Ovary (tissue), 9 donors: ENCODE measurements around the gene ST3GAL3. TPM values are rescaled to one million over a fixed set of nuclear protein-coding genes. Genes with fewer than 3 reads are reported as not detected.

Experiments used
- DNase-seq, 5 donors: peaks; one replicate each; pipeline ENCODE4 v3.0.0-alpha.2; 2019 to 2020
- H3K27ac ChIP-seq, 2 donors: fragments of 200-600 bp; one replicate each; pipeline versions ENCODE4 v1.5.1 to v1.8.0; 2019 to 2022
- H3K27me3 ChIP-seq: fragments of 200-600 bp; one replicate; pipeline ENCODE4 v1.8.0; 2022
- H3K36me3 ChIP-seq: fragments of 200-600 bp; sonication (generic); one replicate; pipeline ENCODE4 v1.5.1; 2019
- H3K4me1 ChIP-seq: one replicate; pipeline ENCODE4 v1.8.1; 2013; ENCODE audit warnings: mild to moderate bottlenecking, moderate library complexity; ENCODE audit not compliant: insufficient read depth
- H3K4me3 ChIP-seq: fragments of 200-600 bp; sonication (generic); one replicate; pipeline ENCODE4 v1.5.1; 2017
- H3K9me3 ChIP-seq, 2 donors: fragments of 200-600 bp in 1 of 2; sonication (generic) in 1 of 2; one replicate each; pipeline versions ENCODE4 v1.5.1 to v1.8.1; 2013 to 2019; ENCODE audit warnings: mild to moderate bottlenecking in 1 of 2, moderate library complexity in 1 of 2
- EP300 ChIP-seq: sonication (generic); formaldehyde crosslinking; IDR thresholded peaks from one replicate; pipeline ENCODE4 v1.6.1; 2017; ENCODE audit warnings: antibody characterized with exemption
- POLR2A ChIP-seq: fragments of 450-650 bp; IDR thresholded peaks from one replicate; pipeline ENCODE4 v1.6.1; 2017; ENCODE audit warnings: antibody characterized with exemption, mild to moderate bottlenecking, moderate library complexity
- WGBS, 3 donors: extraction: QIAGEN DNeasy Blood & Tissue Kit in 1 of 3; methylation state at CpG; one replicate each; pipeline versions ENCODE4 v1.1.5 to v1.1.7; 2013 to 2017; 5-methylcytosine and 5-hydroxymethylcytosine counted together
- intact Hi-C, 4 donors: fragments of 100-400 bp; cut with DNase I; formaldehyde crosslinking; loops; one replicate each; pipeline versions ENCODE4 v1.11.0 to v1.15.1; 2022 to 2023
- polyA plus RNA-seq, 2 donors: library from polyadenylated mRNA; stranded (reverse); fragments of 200-250 nt in 1 of 2; fragments of 350-450 nt in 1 of 2; fragmentation: Illumina TruSeq in 1 of 2; extraction: RNeasy Lipid Tissue Mini Kit (QIAGEN cat#74804) in 1 of 2; gene quantifications; one replicate each; pipeline ENCODE4 v1.2.3, GENCODE V29; 2013 to 2014
- total RNA-seq, 7 donors: library from RNA; depleted of rRNA in 2 of 7; stranded (reverse); fragments of >200 nt in 2 of 7; fragmentation: NEBNext Ultra II Directional in 3 of 7; extraction: Animal tissue kit (Norgen Biotek cat#: 25700) in 3 of 7; gene quantifications; one replicate each; pipeline versions ENCODE4 v1.1.0 to v1.2.4, GENCODE V29; 2016 to 2023
- TF ChIP-seq, protein P1 (sequence below), 3 donors: fragments of 450-650 bp in 2 of 3; fragments of 200-600 bp in 1 of 3; IDR thresholded peaks; one replicate each; pipeline versions ENCODE4 v1.5.1 to v1.8.0; 2016 to 2022; ENCODE audit warnings: antibody characterized with exemption in 3 of 3, mild to moderate bottlenecking in 1 of 3
- donor health status: DM: no; HTN: no; CAD: no; lungs with moderate emphysema.
- donor health status: DM: no; HTN: no; CAD: no.
- donor health status: Bipolar disorder and iron deficiency.
- donor health status: DM: yes; HTN: yes; CAD: no.
- donor health status: DM: no; HTN: no; CAD: no.
- donor health status: DM: yes; HTN: yes; CAD: no.

The ST3GAL3 gene
- total and polyA plus RNA-seq, 9 donors, result 11.4 to 43.3 (median 27.1) TPM

DNA sequence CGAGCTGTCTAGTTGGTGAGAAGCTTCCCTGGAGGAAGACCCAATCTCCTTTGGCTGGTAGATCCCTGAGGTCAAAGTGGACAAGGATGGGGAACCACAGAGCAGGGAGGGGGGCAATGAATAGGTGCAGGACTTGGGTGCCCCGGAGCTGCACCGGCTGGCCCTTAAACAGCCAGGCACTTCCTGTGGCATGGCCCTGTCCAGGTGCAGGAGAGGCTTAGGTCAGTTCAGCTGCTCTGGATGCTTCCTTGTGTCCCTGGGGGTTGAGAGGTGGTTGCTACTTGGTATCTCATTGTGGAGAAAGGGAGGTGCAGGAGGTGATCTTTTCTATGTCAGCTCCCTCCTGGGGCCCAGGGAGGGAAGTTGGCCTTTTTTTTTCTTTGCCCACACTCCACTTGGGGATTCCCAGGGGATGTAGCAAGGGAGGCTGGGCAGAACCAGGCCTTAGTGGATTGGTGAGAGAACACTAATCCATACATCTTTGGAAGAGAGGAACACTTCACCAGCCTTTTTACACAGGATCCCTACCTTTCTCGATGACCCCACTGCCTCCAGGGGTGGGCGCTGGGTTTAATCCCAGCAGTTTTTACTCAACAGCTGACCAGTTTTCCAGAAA is 1.2 kb upstream of the ST3GAL3 start:
- intact Hi-C loops, result loop anchor here in 2 of 4 donors (5.0 to 10.0 kb wide), 2 partner anchors 171 to 174 kb away; partner anchors contain the start of gene PTPRF (in 2 of the 2)
- no peak overlapping the region for H3K4me3 ChIP-seq
- WGBS, 3 donors, result 53 to 66% (median 61%) methylated on average over 5 of the region's 5 CpGs

DNA sequence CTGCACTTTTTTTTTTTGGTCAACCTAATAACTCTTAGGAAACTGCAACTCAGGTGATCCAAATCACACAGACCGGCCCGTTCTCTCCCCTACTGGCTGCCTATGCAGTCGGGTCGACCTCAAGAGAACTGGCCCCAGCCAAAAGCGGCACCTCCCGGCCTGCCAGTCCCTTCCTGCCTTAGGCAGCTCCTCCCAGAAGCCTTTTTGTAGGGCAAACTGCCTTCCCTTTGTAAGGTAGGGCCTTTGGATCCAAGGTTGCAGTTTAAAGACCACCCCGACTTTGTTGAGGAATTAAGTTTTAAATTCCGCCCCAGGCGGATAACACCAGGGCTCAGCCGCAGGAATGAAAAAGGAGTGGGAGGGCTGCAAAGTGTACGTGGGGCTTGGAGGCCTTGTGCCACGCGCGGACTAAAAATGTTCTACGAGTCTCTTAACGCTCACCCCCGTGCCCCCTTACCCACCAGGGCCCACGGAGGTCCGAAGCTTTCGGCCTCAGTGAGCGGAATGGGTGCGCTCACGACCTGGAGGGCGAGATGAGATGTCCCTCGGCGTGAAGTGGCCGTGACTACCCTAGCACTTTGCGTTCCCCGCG is 642 bp upstream of the ST3GAL3 start:
- Histone ChIP-seq H3K9me3 (no peaks in the 10 kb centered on the region), H3K36me3 (no peaks in the 10 kb centered on the region), H3K4me1 (peaks cover 3% of the 10 kb centered on the region), H3K27me3 (no peaks in the 10 kb centered on the region), H3K4me3 (peak overlapping the region; percentile 82), H3K27ac (peak overlapping the region; percentile 21 to 22)
- intact Hi-C loops, result loop anchor here in 2 of 4 donors (5.0 to 10.0 kb wide), 2 partner anchors 172 to 174 kb away; partner anchors contain the start of gene PTPRF (in 2 of the 2)
- TF ChIP-seq, protein P1, sequence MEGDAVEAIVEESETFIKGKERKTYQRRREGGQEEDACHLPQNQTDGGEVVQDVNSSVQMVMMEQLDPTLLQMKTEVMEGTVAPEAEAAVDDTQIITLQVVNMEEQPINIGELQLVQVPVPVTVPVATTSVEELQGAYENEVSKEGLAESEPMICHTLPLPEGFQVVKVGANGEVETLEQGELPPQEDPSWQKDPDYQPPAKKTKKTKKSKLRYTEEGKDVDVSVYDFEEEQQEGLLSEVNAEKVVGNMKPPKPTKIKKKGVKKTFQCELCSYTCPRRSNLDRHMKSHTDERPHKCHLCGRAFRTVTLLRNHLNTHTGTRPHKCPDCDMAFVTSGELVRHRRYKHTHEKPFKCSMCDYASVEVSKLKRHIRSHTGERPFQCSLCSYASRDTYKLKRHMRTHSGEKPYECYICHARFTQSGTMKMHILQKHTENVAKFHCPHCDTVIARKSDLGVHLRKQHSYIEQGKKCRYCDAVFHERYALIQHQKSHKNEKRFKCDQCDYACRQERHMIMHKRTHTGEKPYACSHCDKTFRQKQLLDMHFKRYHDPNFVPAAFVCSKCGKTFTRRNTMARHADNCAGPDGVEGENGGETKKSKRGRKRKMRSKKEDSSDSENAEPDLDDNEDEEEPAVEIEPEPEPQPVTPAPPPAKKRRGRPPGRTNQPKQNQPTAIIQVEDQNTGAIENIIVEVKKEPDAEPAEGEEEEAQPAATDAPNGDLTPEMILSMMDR (IDR thresholded peaks at IDR 0.05), result no peak
- no peak for TF ChIP-seq EP300
- TF ChIP-seq POLR2A, result no peak
- DNase-seq, result peak in 1 of 5 donors; percentile 23
- 1 to 3% (median 1%) methylated on average over 28 to 30 of the region's 30 CpGs for WGBS, 3 donors

More for the DNA sequence above, 1.2 kb upstream of the ST3GAL3 start:
- no peaks in the 10 kb centered on the region for H3K27me3 ChIP-seq
- no peak for DNase-seq
- no peak for TF ChIP-seq POLR2A
- TF ChIP-seq EP300, result no peak
- TF ChIP-seq, protein P1 (IDR thresholded peaks at IDR 0.05), result no peak
- peak overlapping the region in 1 of 2 donors; percentile 21 for H3K27ac ChIP-seq
- H3K9me3 ChIP-seq, result no peaks in the 10 kb centered on the region
- H3K36me3 ChIP-seq, result no peaks in the 10 kb centered on the region
- H3K4me1 ChIP-seq, result peaks cover 3% of the 10 kb centered on the region

DNA sequence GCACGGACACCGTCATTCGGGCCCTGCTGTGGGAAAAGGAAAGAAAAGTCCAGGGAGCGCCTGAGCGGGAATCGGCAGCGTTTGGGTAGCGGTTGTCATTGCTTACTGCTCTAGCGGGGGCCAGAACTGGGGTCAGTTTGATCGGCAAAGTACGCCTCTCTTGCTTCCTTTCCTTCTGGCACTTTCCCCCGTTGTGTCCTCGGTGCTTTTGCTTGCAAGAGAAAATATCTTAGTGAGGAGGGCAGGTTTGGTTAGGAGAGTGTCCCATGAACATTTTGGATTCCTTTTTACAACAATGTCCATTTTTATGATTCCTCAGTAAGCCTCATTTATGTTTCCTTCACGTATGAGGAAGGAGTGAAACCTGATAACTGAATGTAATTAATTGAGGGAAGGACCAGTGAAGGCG is 670 bp downstream of the ST3GAL3 start:
- peak overlapping the region; percentile 82 for H3K4me3 ChIP-seq
- peak overlapping the region; percentile 50 to 74 for H3K27ac ChIP-seq
- no peaks in the 10 kb centered on the region for H3K9me3 ChIP-seq
- peaks cover 3% of the 10 kb centered on the region for H3K4me1 ChIP-seq
- 1% methylated on average over 15 of the region's 15 CpGs for WGBS, 3 donors
- H3K27me3 ChIP-seq, result no peaks in the 10 kb centered on the region
- no peaks in the 10 kb centered on the region for H3K36me3 ChIP-seq
- DNase-seq, result no peak
- intact Hi-C loops, result loop anchor here in 2 of 4 donors (5.0 to 10.0 kb wide), 2 partner anchors 173 to 176 kb away; partner anchors contain the start of gene PTPRF (in 2 of the 2)
- TF ChIP-seq EP300 (no peak), POLR2A (no peak)
- TF ChIP-seq, protein P1 (IDR thresholded peaks at IDR 0.05), result no peak

DNA sequence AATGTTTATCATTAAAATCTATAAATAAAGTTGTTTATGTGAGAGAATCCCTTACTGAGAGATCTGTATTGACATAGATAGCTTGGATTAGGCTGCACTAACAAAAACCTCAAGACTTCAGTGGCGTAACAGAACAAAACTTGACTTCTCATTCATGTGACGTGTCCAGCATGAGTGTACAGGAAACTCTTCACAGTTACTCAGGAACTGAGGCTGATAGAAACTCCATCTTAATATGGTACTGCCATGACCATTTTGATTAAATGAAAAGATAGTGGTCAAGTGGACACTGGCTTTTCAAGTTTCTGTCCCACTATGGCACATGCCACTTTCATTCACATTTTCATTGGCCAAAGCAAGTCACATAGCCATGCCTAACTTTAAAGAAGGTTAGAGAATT is 3.7 kb downstream of the ST3GAL3 start:
- 94 to 96% (median 94%) methylated on average over 2 of the region's 2 CpGs for WGBS, 3 donors
- no peak for TF ChIP-seq EP300
- no peak for TF ChIP-seq POLR2A
- TF ChIP-seq, protein P1 (IDR thresholded peaks at IDR 0.05), result no peak
- peaks cover 4% of the 10 kb centered on the region for H3K4me1 ChIP-seq
- intact Hi-C loops, result no loop called here
- no peaks in the 10 kb centered on the region for H3K27me3 ChIP-seq
- H3K36me3 ChIP-seq, result no peaks in the 10 kb centered on the region
- DNase-seq, result no peak
- H3K4me3 ChIP-seq, result no peak overlapping the region
- no peaks in the 10 kb centered on the region for H3K9me3 ChIP-seq
- no peak overlapping the region for H3K27ac ChIP-seq
